NB4 (cell line): Measurements from ENCODE around the gene IMMP1L.

Source experiments
- POLR2A ChIP-seq: IDR thresholded peaks from 2 replicates; pipeline ENCODE4 v1.6.1; 2011; ENCODE audit warnings: mild to moderate bottlenecking; ENCODE audit not compliant: insufficient read length; ENCODE audit errors: extremely low read depth
- TF ChIP-seq, protein P1 (sequence below): IDR thresholded peaks from one replicate; pipeline ENCODE4 v1.5.1; 2012; ENCODE audit warnings: low read depth, low read length
- TF ChIP-seq, protein P2 (sequence below): IDR thresholded peaks from 2 replicates; pipeline ENCODE4 v1.6.1; 2011; ENCODE audit warnings: low read depth, low read length

DNA sequence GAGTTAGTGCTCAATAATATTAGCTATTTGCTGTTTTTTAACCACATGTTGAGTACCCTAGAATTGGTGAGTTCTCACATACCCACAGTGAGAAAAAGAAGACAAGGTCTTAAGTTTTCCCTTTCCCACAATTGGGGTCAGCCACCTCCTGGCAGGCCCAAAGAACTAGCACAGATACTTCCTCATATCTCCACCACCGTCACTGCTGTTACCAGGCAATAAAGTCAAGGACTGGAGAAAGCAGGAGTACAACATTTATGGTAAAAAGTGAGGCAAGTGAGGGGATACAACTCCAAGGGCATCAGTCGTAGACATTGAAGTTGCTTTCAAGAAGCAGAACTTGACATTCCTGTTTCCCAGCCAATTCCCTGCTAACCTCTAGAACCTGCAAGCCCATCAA, 19.8 kb upstream of the IMMP1L start:
- TF ChIP-seq, protein P1, sequence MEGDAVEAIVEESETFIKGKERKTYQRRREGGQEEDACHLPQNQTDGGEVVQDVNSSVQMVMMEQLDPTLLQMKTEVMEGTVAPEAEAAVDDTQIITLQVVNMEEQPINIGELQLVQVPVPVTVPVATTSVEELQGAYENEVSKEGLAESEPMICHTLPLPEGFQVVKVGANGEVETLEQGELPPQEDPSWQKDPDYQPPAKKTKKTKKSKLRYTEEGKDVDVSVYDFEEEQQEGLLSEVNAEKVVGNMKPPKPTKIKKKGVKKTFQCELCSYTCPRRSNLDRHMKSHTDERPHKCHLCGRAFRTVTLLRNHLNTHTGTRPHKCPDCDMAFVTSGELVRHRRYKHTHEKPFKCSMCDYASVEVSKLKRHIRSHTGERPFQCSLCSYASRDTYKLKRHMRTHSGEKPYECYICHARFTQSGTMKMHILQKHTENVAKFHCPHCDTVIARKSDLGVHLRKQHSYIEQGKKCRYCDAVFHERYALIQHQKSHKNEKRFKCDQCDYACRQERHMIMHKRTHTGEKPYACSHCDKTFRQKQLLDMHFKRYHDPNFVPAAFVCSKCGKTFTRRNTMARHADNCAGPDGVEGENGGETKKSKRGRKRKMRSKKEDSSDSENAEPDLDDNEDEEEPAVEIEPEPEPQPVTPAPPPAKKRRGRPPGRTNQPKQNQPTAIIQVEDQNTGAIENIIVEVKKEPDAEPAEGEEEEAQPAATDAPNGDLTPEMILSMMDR: no peak
- TF ChIP-seq POLR2A: no peak
- TF ChIP-seq, protein P2, sequence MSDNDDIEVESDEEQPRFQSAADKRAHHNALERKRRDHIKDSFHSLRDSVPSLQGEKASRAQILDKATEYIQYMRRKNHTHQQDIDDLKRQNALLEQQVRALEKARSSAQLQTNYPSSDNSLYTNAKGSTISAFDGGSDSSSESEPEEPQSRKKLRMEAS: no peak
